B cell (primary cell): ENCODE data around the gene KRT80. TPM values are rescaled to one million over a fixed set of nuclear protein-coding genes. Genes with fewer than 3 reads are reported as not detected.

Source experiments
- ATAC-seq: fragments of 200-7000 bp; cut with Tn5 transposase; one replicate; pipeline ENCODE4 v1.10.0; 2021; ENCODE audit warnings: low read depth, mild to moderate bottlenecking, moderate number of reproducible peaks, moderate library complexity
- CTCF ChIA-PET: fragments of 350-600 bp; sonication (Branson Sonifier 250); formaldehyde crosslinking; loops from one replicate; lab custom pipeline; 2021; ENCODE audit warnings: antibody characterized with exemption, inconsistent platforms; lab: Charles Lee
- POLR2A ChIA-PET: fragments of 350-600 bp; sonication (Branson Sonifier 250); formaldehyde crosslinking; loops from one replicate; lab custom pipeline; 2021; ENCODE audit warnings: antibody characterized with exemption; lab: Charles Lee
- DNase-seq: peaks from one replicate; pipeline ENCODE4 v3.0.0; 2013
- H2AFZ ChIP-seq: 2 replicates; pipeline ENCODE4 v1.6.1; 2012; ENCODE audit warnings: mild to moderate bottlenecking, low read depth, low read length; ENCODE audit not compliant: insufficient read depth, poor library complexity, severe bottlenecking
- H3K27ac ChIP-seq, 2 donors: 1 replicate in 1 of 2; 2 replicates in 1 of 2; pipeline ENCODE4 v1.5.1; 2012 to 2013; ENCODE audit warnings: low read length in 2 of 2, mild to moderate bottlenecking in 2 of 2, moderate library complexity in 1 of 2
- H3K27me3 ChIP-seq, 4 experiments: fragments of 200-600 bp in 1 of 4; sonication (generic) in 1 of 4; replicated peaks in 1 of 4; 1 replicate in 2 of 4; 2 replicates in 2 of 4; pipeline versions ENCODE4 v1.6.1 to v1.7.0; 2013 to 2016; ENCODE audit warnings: low read length in 3 of 4, mild to moderate bottlenecking in 2 of 4, mixed read lengths in 1 of 4, moderate library complexity in 1 of 4; ENCODE audit not compliant: insufficient read depth in 4 of 4, control insufficient read depth in 3 of 4; ENCODE audit errors: control extremely low read depth in 1 of 4
- H3K36me3 ChIP-seq, 2 experiments: replicated peaks in 1 of 2; 1 replicate in 1 of 2; 2 replicates in 1 of 2; pipeline versions ENCODE4 v1.6.1 to v1.7.1; 2013; ENCODE audit warnings: low read length in 1 of 2; ENCODE audit not compliant: insufficient read depth in 2 of 2, control insufficient read depth in 1 of 2; ENCODE audit errors: control extremely low read depth in 1 of 2, extremely low read depth in 1 of 2
- H3K4me1 ChIP-seq, 2 donors: fragments of 200-600 bp in 1 of 2; sonication (generic) in 1 of 2; 1 replicate in 1 of 2; 2 replicates in 1 of 2; pipeline versions ENCODE4 v1.5.1 to v1.6.1; 2013 to 2017; ENCODE audit warnings: low read length in 2 of 2; ENCODE audit not compliant: control insufficient read depth in 2 of 2, insufficient read depth in 2 of 2
- H3K4me2 ChIP-seq: replicated peaks from 2 replicates; pipeline ENCODE3; 2012; ENCODE audit warnings: mild to moderate bottlenecking, low read depth, low read length; ENCODE audit not compliant: poor library complexity, severe bottlenecking
- H3K4me3 ChIP-seq, 5 experiments: fragments of 200-600 bp in 1 of 5; sonication (generic) in 1 of 5; 1 replicate in 3 of 5; 2 replicates in 2 of 5; pipeline versions ENCODE4 v1.5.1 to v1.7.0; 2011 to 2016; ENCODE audit warnings: low read length in 4 of 5, mild to moderate bottlenecking in 4 of 5, low read depth in 2 of 5, control low read depth in 1 of 5, moderate library complexity in 1 of 5; ENCODE audit not compliant: insufficient read depth in 1 of 5; ENCODE audit errors: control extremely low read depth in 1 of 5, extremely low read depth in 1 of 5
- H3K79me2 ChIP-seq: fragments of 200-600 bp; sonication (generic); one replicate; pipeline ENCODE4 v1.6.0; 2016; ENCODE audit warnings: low read length; ENCODE audit not compliant: control insufficient read depth, insufficient read depth
- H3K9ac ChIP-seq: fragments of 200-600 bp; sonication (generic); 2 replicates; pipeline ENCODE4 v1.6.1; 2017; ENCODE audit warnings: mild to moderate bottlenecking, low read length, moderate library complexity
- H3K9me3 ChIP-seq, 3 donors: one replicate each; pipeline versions ENCODE4 v1.6.1 to v1.7.1; 2013; ENCODE audit warnings: low read length in 2 of 3; ENCODE audit not compliant: control insufficient read depth in 2 of 3, insufficient read depth in 1 of 3; ENCODE audit errors: control extremely low read depth in 1 of 3
- H4K20me1 ChIP-seq: 2 replicates; pipeline ENCODE4 v1.6.0; 2012; ENCODE audit warnings: mild to moderate bottlenecking, low read length; ENCODE audit not compliant: insufficient read depth, control insufficient read depth, poor library complexity, severe bottlenecking
- H3K27ac Mint-ChIP-seq: one replicate; pipeline ENCODE4 v1.8.0; 2021; ENCODE audit warnings: mixed read lengths
- H3K27me3 Mint-ChIP-seq: one replicate; pipeline ENCODE4 v1.8.0; 2021; ENCODE audit warnings: mixed read lengths
- H3K4me1 Mint-ChIP-seq: one replicate; pipeline ENCODE4 v1.8.0; 2021; ENCODE audit warnings: mixed read lengths
- H3K4me3 Mint-ChIP-seq: one replicate; pipeline ENCODE4 v1.8.0; 2021; ENCODE audit warnings: mixed read lengths
- H3K9me3 Mint-ChIP-seq: one replicate; pipeline ENCODE4 v1.8.0; 2022; ENCODE audit warnings: mixed read lengths; ENCODE audit not compliant: insufficient read depth
- EZH2 ChIP-seq: IDR thresholded peaks from 2 replicates; pipeline ENCODE4 v1.6.1; 2012; ENCODE audit warnings: borderline replicate concordance, low read depth, mild to moderate bottlenecking, moderate library complexity, low read length; ENCODE audit not compliant: insufficient read depth, poor library complexity, severe bottlenecking
- WGBS: methylation state at CpG from one replicate; pipeline ENCODE4 v1.1.5; 2013; ENCODE audit warnings: missing lambda C conversion rate; ENCODE audit not compliant: insufficient coverage; 5-methylcytosine and 5-hydroxymethylcytosine counted together
- intact Hi-C: fragments of 100-400 bp; cut with micrococcal nuclease; formaldehyde crosslinking; loops from one replicate; pipeline ENCODE4 v1.10.0; 2022
- polyA plus RNA-seq: library from polyadenylated mRNA; depleted of rRNA; stranded (reverse); fragments of >200 nt; gene quantifications from 2 replicates; pipeline ENCODE4 v1.2.3, GENCODE V29; 2012
- total RNA-seq, 2 donors: library from RNA; stranded (reverse); fragments of 120-200 nt in 1 of 2; gene quantifications; 1 replicate in 1 of 2; 2 replicates in 1 of 2; pipeline versions ENCODE4 v1.2.3 to v1.2.4, GENCODE V29; 2013 to 2022
- TF ChIP-seq, protein P1 (sequence below): fragments of 200-600 bp; IDR thresholded peaks from one replicate; pipeline ENCODE4 v1.8.0; 2022; ENCODE audit warnings: antibody characterized with exemption, mild to moderate bottlenecking

Gene KRT80
- total and polyA plus RNA-seq, 2 donors (not counting 1 experiment from before 2014, with no cell fraction given), result not detected

GRCh38 chr12:52235822-52236361 is 44.1 kb upstream of the KRT80 start:
- H3K4me2 ChIP-seq, result no peak overlapping the region
- ChIA-PET POLR2A (no interaction called here), CTCF (no interaction called here)
- Mint-ChIP-seq H3K4me3 (no peak overlapping the region), H3K9me3 (no peaks in the 10 kb centered on the region), H3K4me1 (no peaks in the 10 kb centered on the region), H3K27ac (no peak overlapping the region), H3K27me3 (peaks cover 33% of the 10 kb centered on the region)
- no peak overlapping the region for H2AFZ ChIP-seq
- 92% methylated on average over 2 of the region's 4 CpGs for WGBS
- peaks cover 0 to 28% (median 3%) of the 10 kb centered on the region in 4 experiments for H3K27me3 ChIP-seq
- ATAC-seq (no peak), DNase-seq (no peak)
- intact Hi-C loops, result no loop called here
- H4K20me1 ChIP-seq, result no peaks in the 10 kb centered on the region
- no peaks in the 10 kb centered on the region for H3K36me3 ChIP-seq
- TF ChIP-seq, protein P1, sequence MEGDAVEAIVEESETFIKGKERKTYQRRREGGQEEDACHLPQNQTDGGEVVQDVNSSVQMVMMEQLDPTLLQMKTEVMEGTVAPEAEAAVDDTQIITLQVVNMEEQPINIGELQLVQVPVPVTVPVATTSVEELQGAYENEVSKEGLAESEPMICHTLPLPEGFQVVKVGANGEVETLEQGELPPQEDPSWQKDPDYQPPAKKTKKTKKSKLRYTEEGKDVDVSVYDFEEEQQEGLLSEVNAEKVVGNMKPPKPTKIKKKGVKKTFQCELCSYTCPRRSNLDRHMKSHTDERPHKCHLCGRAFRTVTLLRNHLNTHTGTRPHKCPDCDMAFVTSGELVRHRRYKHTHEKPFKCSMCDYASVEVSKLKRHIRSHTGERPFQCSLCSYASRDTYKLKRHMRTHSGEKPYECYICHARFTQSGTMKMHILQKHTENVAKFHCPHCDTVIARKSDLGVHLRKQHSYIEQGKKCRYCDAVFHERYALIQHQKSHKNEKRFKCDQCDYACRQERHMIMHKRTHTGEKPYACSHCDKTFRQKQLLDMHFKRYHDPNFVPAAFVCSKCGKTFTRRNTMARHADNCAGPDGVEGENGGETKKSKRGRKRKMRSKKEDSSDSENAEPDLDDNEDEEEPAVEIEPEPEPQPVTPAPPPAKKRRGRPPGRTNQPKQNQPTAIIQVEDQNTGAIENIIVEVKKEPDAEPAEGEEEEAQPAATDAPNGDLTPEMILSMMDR, result no peak
- TF ChIP-seq EZH2, result no peak
- peaks cover 0 to 3% (median 0%) of the 10 kb centered on the region in 3 donors for H3K9me3 ChIP-seq
- H3K27ac ChIP-seq, result no peak overlapping the region
- no peak overlapping the region for H3K9ac ChIP-seq
- no peak overlapping the region for H3K4me3 ChIP-seq
- H3K4me1 ChIP-seq, result no peaks in the 10 kb centered on the region
- H3K79me2 ChIP-seq, result no peaks in the 10 kb centered on the region

- CTCF ChIA-PET, result no interaction called here
- Histone ChIP-seq H3K9me3 (peaks cover 0 to 3% (median 0%) of the 10 kb centered on the region in 3 donors), H3K4me2 (no peak overlapping the region)
Observed at GRCh38 chr12:52235001-52235764, 43.4 kb upstream of the KRT80 start.

More at GRCh38 chr12:52235001-52235764, 43.4 kb upstream of the KRT80 start:
- Histone ChIP-seq H3K4me3 (no peak overlapping the region), H2AFZ (no peak overlapping the region), H3K4me1 (no peaks in the 10 kb centered on the region), H3K27ac (no peak overlapping the region), H3K36me3 (no peaks in the 10 kb centered on the region), H3K9ac (no peak overlapping the region), H4K20me1 (no peaks in the 10 kb centered on the region), H3K79me2 (no peaks in the 10 kb centered on the region), H3K27me3 (peaks cover 0 to 28% (median 3%) of the 10 kb centered on the region in 4 experiments)
- Mint-ChIP-seq H3K27ac (no peak overlapping the region), H3K27me3 (peaks cover 37% of the 10 kb centered on the region), H3K4me3 (no peak overlapping the region), H3K9me3 (no peaks in the 10 kb centered on the region), H3K4me1 (no peaks in the 10 kb centered on the region)
- DNase-seq (no peak), ATAC-seq (no peak)
- intact Hi-C loops, result no loop called here
- WGBS, result 93% methylated on average over 14 of the region's 15 CpGs
- POLR2A ChIA-PET, result no interaction called here
- no peak for TF ChIP-seq EZH2
- TF ChIP-seq, protein P1, result no peak
